ENCODE data around the gene ABTB2. TPM values are rescaled to one million over a fixed set of nuclear protein-coding genes. Genes with fewer than 3 reads are reported as not detected.

ABTB2 gene
- polyA plus RNA-seq, 2 of the 4 experiments (the other 2 are of a cell fraction): 8.9 to 15.4 TPM

- Histone ChIP-seq H3K4me2 (no peak overlapping the region), H3K4me3 (no peak overlapping the region), H3K9me3 (no peaks in the 10 kb centered on the region), H3K27ac (no peak overlapping the region), H3K4me1 (no peaks in the 10 kb centered on the region)
- CTCF ChIA-PET: interaction anchor here (1.2 to 5.7 kb wide), 4 partner anchors 10 to 330 kb away, joined by 4 to 41 read pairs (median 4); partner anchors contain the start of gene ABTB2
- no peak for DNase-seq (ENCODE audit: low read depth in 1 of 2, low spot score in 1 of 2)
- TF ChIP-seq KDM1A (IDR thresholded peaks at IDR 0.05; ENCODE audit: low read depth) (no peak), HEYL (CRISPR knock-in tag; IDR thresholded peaks at IDR 0.05) (no peak), NR3C1 (IDR thresholded peaks at IDR 0.05) (no peak), JUNB (IDR thresholded peaks at IDR 0.05) (no peak), JUN (IDR thresholded peaks at IDR 0.05) (no peak), EP300 (IDR thresholded peaks at IDR 0.05) (no peak), CHD4 (IDR thresholded peaks at IDR 0.05; ENCODE audit: borderline replicate concordance) (no peak), MAZ (IDR thresholded peaks at IDR 0.05; ENCODE audit: borderline replicate concordance, low read depth, low read length) (no peak), RCOR1 (IDR thresholded peaks at IDR 0.05; ENCODE audit: low read depth, low read length) (no peak), REST (IDR thresholded peaks at IDR 0.05) (no peak), POLR2AphosphoS2 (conservative IDR thresholded peaks at IDR 0.05; ENCODE audit: low read length) (no peak), PBX3 (IDR thresholded peaks at IDR 0.05) (no peak), ELK1 (IDR thresholded peaks at IDR 0.05; ENCODE audit: low read depth, low read length) (no peak)
- peak in 1 of 2 experiments; percentile 4; a peak in 3 of 6 replicates for ATAC-seq
- 88% methylated on average over 17 of the region's 18 CpGs for WGBS (ENCODE audit: missing lambda C conversion rate)
- FAIRE-seq: no peak
- POLR2A ChIA-PET: no interaction called here
Measured at GRCh38 chr11:34161812-34162492, 195.9 kb downstream of the ABTB2 start.

GRCh38 chr11:34161361-34161760 is 196.4 kb downstream of the ABTB2 start:
- ATAC-seq: no peak
- Histone ChIP-seq H3K4me1 (no peaks in the 10 kb centered on the region), H3K4me2 (no peak overlapping the region), H3K9me3 (no peaks in the 10 kb centered on the region), H3K4me3 (no peak overlapping the region), H3K27ac (no peak overlapping the region)
- ChIA-PET POLR2A (no interaction called here), CTCF (interaction anchor here (1.2 to 5.7 kb wide), 4 partner anchors 9 to 331 kb away, joined by 4 to 41 read pairs (median 4); partner anchors contain the start of gene ABTB2)
- WGBS (ENCODE audit: missing lambda C conversion rate): 94% methylated on average over 6 of the region's 6 CpGs
- TF ChIP-seq SREBF2 (IDR thresholded peaks at IDR 0.05) (no peak), CBX2 (IDR thresholded peaks at IDR 0.05; ENCODE audit: borderline replicate concordance, low read depth) (no peak), CHD2 (IDR thresholded peaks at IDR 0.05; ENCODE audit: low read length, partially characterized antibody) (no peak), KDM1A (IDR thresholded peaks at IDR 0.05; ENCODE audit: low read depth) (no peak)
- DNase-seq (ENCODE audit: low read depth in 1 of 2, low spot score in 1 of 2): no peak
- no peak for FAIRE-seq

GRCh38 chr11:34160791-34161190 is 197.0 kb downstream of the ABTB2 start:
- H3K4me3 ChIP-seq: no peak overlapping the region
- ChIA-PET CTCF (interaction anchor here (1.2 to 5.7 kb wide), 4 partner anchors 9 to 332 kb away, joined by 4 to 41 read pairs (median 4); partner anchors contain the start of gene ABTB2), POLR2A (no interaction called here)
- DNase-seq (ENCODE audit: low read depth in 1 of 2, low spot score in 1 of 2) (no peak), FAIRE-seq (no peak), ATAC-seq (no peak)
- H3K4me2 ChIP-seq: no peak overlapping the region
- no peaks in the 10 kb centered on the region for H3K4me1 ChIP-seq
- WGBS (ENCODE audit: missing lambda C conversion rate): 96% methylated on average over 18 of the region's 18 CpGs
- H3K9me3 ChIP-seq: no peaks in the 10 kb centered on the region
- TF ChIP-seq PBX3 (IDR thresholded peaks at IDR 0.05) (no peak), HDAC2 (IDR thresholded peaks at IDR 0.05) (no peak), CHD2 (IDR thresholded peaks at IDR 0.05; ENCODE audit: low read length, partially characterized antibody) (no peak)
- H3K27ac ChIP-seq: no peak overlapping the region

Measured in A549 (cell line).